Pancreas (tissue), 10 donors: ENCODE measurements around the gene RALB. TPM values are rescaled to one million over a fixed set of nuclear protein-coding genes. Genes with fewer than 3 reads are reported as not detected.
"Not testable (repeated sequence)": the region's sequence is repeated elsewhere in the genome, so short reads cannot be mapped to it uniquely, and the experiment has no call there.

Experiments used
- ATAC-seq, 4 donors: fragments of 200-7000 bp; cut with Tn5 transposase; one replicate each; pipeline versions ENCODE4 v1.8.0 to v1.9.1; 2020; ENCODE audit warnings: mild to moderate bottlenecking in 4 of 4, moderate library complexity in 4 of 4
- DNase-seq, 6 donors: peaks; one replicate each; pipeline ENCODE4 v3.0.0-alpha.2; 2020
- FAIRE-seq: peaks from 2 replicates; lab custom pipeline; 2012; peaks lifted over from hg19 to GRCh38; lab: Jason Lieb, UNC
- H3K27ac ChIP-seq, 4 donors: fragments of 200-600 bp; sonication (generic); 1 replicate in 3 of 4; 2 replicates in 1 of 4; pipeline versions ENCODE4 v1.5.0 to v1.8.0; 2020
- H3K27me3 ChIP-seq, 4 donors: fragments of 200-600 bp; one replicate each; pipeline ENCODE4 v1.8.0; 2021
- H3K36me3 ChIP-seq, 3 donors: fragments of 200-600 bp; sonication (generic) in 1 of 3; one replicate each; pipeline versions ENCODE4 v1.5.0 to v1.8.0; 2020 to 2021
- H3K4me1 ChIP-seq, 3 donors: fragments of 200-600 bp; one replicate each; pipeline ENCODE4 v1.8.0; 2021
- H3K4me3 ChIP-seq, 4 donors: fragments of 200-600 bp; sonication (generic) in 2 of 4; one replicate each; pipeline versions ENCODE4 v1.5.0 to v1.8.0; 2020 to 2021
- H3K9me3 ChIP-seq, 4 donors: fragments of 200-600 bp; one replicate each; pipeline ENCODE4 v1.8.0; 2021
- WGBS, 2 donors: extraction: QIAGEN DNeasy Blood & Tissue Kit; methylation state at CpG; one replicate each; pipeline ENCODE4 v1.1.7; 2013; 5-methylcytosine and 5-hydroxymethylcytosine counted together
- intact Hi-C, 3 donors: fragments of 100-400 bp; cut with DNase I; formaldehyde crosslinking; loops; one replicate each; pipeline versions ENCODE4 v1.11.1 to v1.14.2; 2022
- polyA plus RNA-seq, 2 donors: library from polyadenylated mRNA; stranded (reverse); fragments of 200-250 nt; gene quantifications; one replicate each; pipeline ENCODE4 v1.2.3, GENCODE V29; 2013
- total RNA-seq, 6 donors: library from RNA; stranded (reverse); fragmentation: NEBNext Ultra II Directional in 4 of 6; extraction: Animal tissue kit (Norgen Biotek cat#: 25700) in 4 of 6; gene quantifications; one replicate each; pipeline versions ENCODE4 v1.2.1 to v1.2.4, GENCODE V29; 2021 to 2023
- TF ChIP-seq, protein P1 (sequence below), 4 donors: fragments of 200-600 bp; sonication (generic) in 3 of 4; IDR thresholded peaks; one replicate each; pipeline versions ENCODE4 v1.5.0 to v1.8.0; 2021; ENCODE audit warnings: antibody characterized with exemption in 4 of 4
- donor health status: healthy with polysubstance abuse.
- donor health status: DM: no; HTN: no; CAD: no; lungs with moderate emphysema.
- donor health status: DM: no; HTN: no; CAD: no.
- donor health status: control.
- donor health status: control.
- donor health status: Bipolar disorder and iron deficiency.
- donor health status: DM: yes; HTN: yes; CAD: no.
- donor health status: DM: no; HTN: no; CAD: no.
- donor health status: DM: no; HTN: no; CAD: no.
- donor health status: DM: yes; HTN: yes; CAD: no.

The RALB gene
- total and polyA plus RNA-seq, 8 donors = 9.8 to 24.2 (median 15.4) TPM

- intact Hi-C loops = no loop called here
- Histone ChIP-seq H3K4me3 (no peak overlapping the region), H3K4me1 (peaks cover 0 to 7% (median 5%) of the 10 kb centered on the region in 3 donors), H3K36me3 (no peaks in the 10 kb centered on the region), H3K27me3 (no peaks in the 10 kb centered on the region), H3K9me3 (no peaks in the 10 kb centered on the region), H3K27ac (no peak overlapping the region)
- DNase-seq (no peak), ATAC-seq (no peak), FAIRE-seq (no peak)
- TF ChIP-seq, protein P1, sequence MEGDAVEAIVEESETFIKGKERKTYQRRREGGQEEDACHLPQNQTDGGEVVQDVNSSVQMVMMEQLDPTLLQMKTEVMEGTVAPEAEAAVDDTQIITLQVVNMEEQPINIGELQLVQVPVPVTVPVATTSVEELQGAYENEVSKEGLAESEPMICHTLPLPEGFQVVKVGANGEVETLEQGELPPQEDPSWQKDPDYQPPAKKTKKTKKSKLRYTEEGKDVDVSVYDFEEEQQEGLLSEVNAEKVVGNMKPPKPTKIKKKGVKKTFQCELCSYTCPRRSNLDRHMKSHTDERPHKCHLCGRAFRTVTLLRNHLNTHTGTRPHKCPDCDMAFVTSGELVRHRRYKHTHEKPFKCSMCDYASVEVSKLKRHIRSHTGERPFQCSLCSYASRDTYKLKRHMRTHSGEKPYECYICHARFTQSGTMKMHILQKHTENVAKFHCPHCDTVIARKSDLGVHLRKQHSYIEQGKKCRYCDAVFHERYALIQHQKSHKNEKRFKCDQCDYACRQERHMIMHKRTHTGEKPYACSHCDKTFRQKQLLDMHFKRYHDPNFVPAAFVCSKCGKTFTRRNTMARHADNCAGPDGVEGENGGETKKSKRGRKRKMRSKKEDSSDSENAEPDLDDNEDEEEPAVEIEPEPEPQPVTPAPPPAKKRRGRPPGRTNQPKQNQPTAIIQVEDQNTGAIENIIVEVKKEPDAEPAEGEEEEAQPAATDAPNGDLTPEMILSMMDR (IDR thresholded peaks at IDR 0.05) = no peak
- 86 to 89% methylated on average over 6 of the region's 6 CpGs for WGBS, 2 donors
These were observed 2.4 kb downstream of the RALB start for GRCh38 chr2:120255071-120255470.

GRCh38 chr2:120255986-120256650 is 3.5 kb downstream of the RALB start:
- intact Hi-C loops = no loop called here
- H3K36me3 ChIP-seq = no peaks in the 10 kb centered on the region
- no peak overlapping the region for H3K4me3 ChIP-seq
- FAIRE-seq (no peak), DNase-seq (no peak), ATAC-seq (no peak)
- 74 to 81% methylated on average over 9 of the region's 9 CpGs for WGBS, 2 donors
- no peaks in the 10 kb centered on the region for H3K27me3 ChIP-seq
- H3K4me1 ChIP-seq = peaks cover 0 to 7% (median 5%) of the 10 kb centered on the region in 3 donors
- TF ChIP-seq, protein P1 (IDR thresholded peaks at IDR 0.05) = no peak
- H3K27ac ChIP-seq = no peak overlapping the region
- no peaks in the 10 kb centered on the region for H3K9me3 ChIP-seq

DNA sequence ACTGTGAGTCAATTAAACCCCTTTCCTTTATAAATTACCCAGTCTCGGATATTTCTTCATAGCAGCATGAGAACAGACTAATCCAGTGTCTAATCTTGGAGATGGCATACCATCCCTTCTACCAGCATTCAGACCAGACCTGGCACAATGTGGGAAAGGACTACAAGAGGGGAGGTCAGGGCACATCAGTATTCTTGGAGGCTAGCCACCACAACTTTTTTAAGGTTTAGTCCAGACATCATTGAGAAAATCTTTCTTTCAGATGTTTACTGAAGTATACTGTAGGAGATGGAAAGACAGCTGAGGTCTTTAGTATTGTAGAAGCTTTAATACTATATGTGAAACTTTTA is 4.0 kb downstream of the RALB start:
- peaks cover 0 to 7% (median 5%) of the 10 kb centered on the region in 3 donors for H3K4me1 ChIP-seq
- WGBS, 2 donors = 66 to 91% methylated on average over 1 of the region's 1 CpG
- H3K9me3 ChIP-seq = no peaks in the 10 kb centered on the region
- intact Hi-C loops = no loop called here
- H3K36me3 ChIP-seq = no peaks in the 10 kb centered on the region
- FAIRE-seq (no peak), DNase-seq (no peak), ATAC-seq (no peak)
- H3K27me3 ChIP-seq = no peaks in the 10 kb centered on the region
- H3K4me3 ChIP-seq = no peak overlapping the region
- no peak overlapping the region for H3K27ac ChIP-seq
- TF ChIP-seq, protein P1 (IDR thresholded peaks at IDR 0.05) = no peak

DNA sequence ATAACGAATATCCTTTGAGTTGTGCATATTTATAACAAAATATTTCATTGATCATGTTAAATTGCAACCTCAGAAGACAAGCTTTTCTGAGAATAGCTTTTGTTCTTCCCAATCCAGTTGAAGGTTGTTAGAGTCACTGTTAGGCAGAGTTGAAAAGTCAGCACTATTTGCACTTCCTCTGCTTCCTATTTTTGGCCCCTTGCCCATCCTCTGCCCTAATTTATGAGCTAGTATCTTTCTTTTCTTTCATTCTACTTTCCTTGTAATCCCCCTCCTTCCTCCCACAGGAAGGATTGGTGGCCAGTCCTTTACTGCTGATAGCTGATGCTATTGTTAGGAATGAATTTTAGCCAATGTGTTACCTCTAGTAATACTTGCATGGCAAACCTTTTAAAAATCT is 4.9 kb downstream of the RALB start:
- no peak for DNase-seq
- no peak overlapping the region for H3K4me3 ChIP-seq
- TF ChIP-seq, protein P1 (IDR thresholded peaks at IDR 0.05) = no peak
- H3K4me1 ChIP-seq = peaks cover 0 to 7% (median 5%) of the 10 kb centered on the region in 3 donors
- no peaks in the 10 kb centered on the region for H3K9me3 ChIP-seq
- no peaks in the 10 kb centered on the region for H3K36me3 ChIP-seq
- no peak for ATAC-seq
- 36 to 39% methylated on average over 1 of the region's 1 CpG for WGBS, 2 donors
- H3K27me3 ChIP-seq = no peaks in the 10 kb centered on the region
- intact Hi-C loops = no loop called here
- no peak for FAIRE-seq
- H3K27ac ChIP-seq = no peak overlapping the region

GRCh38 chr2:120258196-120258595 is 5.5 kb downstream of the RALB start:
- WGBS, 2 donors = 84% methylated on average over 9 of the region's 9 CpGs
- Histone ChIP-seq H3K27ac (no peak overlapping the region), H3K36me3 (no peaks in the 10 kb centered on the region), H3K4me1 (peaks cover 0 to 7% (median 5%) of the 10 kb centered on the region in 3 donors), H3K27me3 (no peaks in the 10 kb centered on the region), H3K4me3 (no peak overlapping the region), H3K9me3 (no peaks in the 10 kb centered on the region)
- DNase-seq (no peak), FAIRE-seq (no peak), ATAC-seq (no peak)
- TF ChIP-seq, protein P1 (IDR thresholded peaks at IDR 0.05) = no peak
- intact Hi-C loops = no loop called here

DNA sequence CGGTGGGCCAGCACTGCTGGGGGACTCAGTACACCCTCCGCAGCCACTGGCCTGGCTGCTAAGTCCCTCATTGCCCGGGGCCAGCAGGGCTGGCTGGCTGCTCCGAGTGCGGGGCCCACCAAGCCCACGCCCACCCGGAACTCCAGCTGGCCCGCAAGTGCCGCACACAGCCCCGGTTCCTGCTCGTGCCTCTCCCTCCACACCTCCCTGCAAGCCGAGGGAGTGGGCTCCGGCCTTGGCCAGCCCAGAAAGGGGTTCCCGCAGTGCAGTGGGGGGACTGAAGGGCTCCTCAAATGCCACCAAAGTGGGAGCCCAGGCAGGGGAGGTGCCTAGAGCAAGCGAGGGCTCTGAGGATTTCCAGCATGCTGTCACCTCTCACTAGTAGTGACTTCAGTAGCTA is 7.3 kb downstream of the RALB start:
- intact Hi-C loops, H3K36me3 ChIP-seq: not testable (repeated sequence)
- 89 to 99% methylated on average over 4 to 15 of the region's 15 CpGs for WGBS, 2 donors

More for the DNA sequence above, 7.3 kb downstream of the RALB start:
- ATAC-seq, DNase-seq, H3K27me3 ChIP-seq, H3K9me3 ChIP-seq, FAIRE-seq, H3K4me3 ChIP-seq, H3K27ac ChIP-seq: not testable (repeated sequence)
- H3K4me1 ChIP-seq = peaks cover 0 to 10% (median 0%) of the 10 kb centered on the region in 3 donors
